Upper lobe of left lung (tissue), 6 donors: ENCODE data around the gene TBC1D16. TPM values are rescaled to one million over a fixed set of nuclear protein-coding genes. Genes with fewer than 3 reads are reported as not detected.
"Not testable (repeated sequence)": the region's sequence is repeated elsewhere in the genome, so short reads cannot be mapped to it uniquely, and the experiment has no call there.

Experiments used
- ATAC-seq, 2 donors: fragments of 200-7000 bp; cut with Tn5 transposase; one replicate each; pipeline ENCODE4 v1.9.1; 2022; ENCODE audit warnings: mild to moderate bottlenecking in 2 of 2, moderate library complexity in 2 of 2; ENCODE audit not compliant: low FRiP score in 2 of 2
- DNase-seq, 2 donors: peaks; one replicate each; pipeline ENCODE4 v3.0.0-alpha.2; 2019 to 2020
- H3K27ac ChIP-seq, 4 donors: fragments of 200-600 bp; sonication (generic); one replicate each; pipeline ENCODE4 v1.5.1; 2016 to 2019
- H3K27me3 ChIP-seq, 4 donors: fragments of 200-600 bp; sonication (generic); one replicate each; pipeline ENCODE4 v1.5.1; 2017 to 2019
- H3K36me3 ChIP-seq, 4 donors: fragments of 200-600 bp; sonication (generic); one replicate each; pipeline ENCODE4 v1.5.1; 2016 to 2019
- H3K4me1 ChIP-seq, 4 donors: fragments of 200-600 bp; sonication (generic); one replicate each; pipeline ENCODE4 v1.5.1; 2018 to 2019
- H3K4me3 ChIP-seq, 4 donors: fragments of 200-600 bp; sonication (generic); one replicate each; pipeline ENCODE4 v1.5.1; 2017 to 2019; ENCODE audit warnings: mild to moderate bottlenecking in 2 of 4, moderate library complexity in 1 of 4
- H3K9me3 ChIP-seq, 4 donors: fragments of 200-600 bp; sonication (generic); one replicate each; pipeline ENCODE4 v1.5.1; 2018 to 2019
- EP300 ChIP-seq, 4 donors: sonication (generic); formaldehyde crosslinking; IDR thresholded peaks; one replicate each; pipeline ENCODE4 v1.5.1; 2017; ENCODE audit warnings: antibody characterized with exemption in 4 of 4, control low read depth in 2 of 4
- POLR2A ChIP-seq, 4 donors: fragments of 450-650 bp; IDR thresholded peaks; one replicate each; pipeline ENCODE4 v1.5.1; 2016 to 2017; ENCODE audit warnings: antibody characterized with exemption in 4 of 4, mild to moderate bottlenecking in 2 of 4
- POLR2AphosphoS5 ChIP-seq, 2 donors: sonication (generic); formaldehyde crosslinking; IDR thresholded peaks; one replicate each; pipeline ENCODE4 v1.5.1; 2017; ENCODE audit warnings: antibody characterized with exemption in 2 of 2
- WGBS, 2 donors: methylation state at CpG; one replicate each; pipeline ENCODE4 v1.1.5; 2017 to 2018; 5-methylcytosine and 5-hydroxymethylcytosine counted together
- total RNA-seq, 6 donors: library from RNA; depleted of rRNA in 4 of 6; stranded (reverse); fragments of >200 nt in 4 of 6; gene quantifications; one replicate each; pipeline versions ENCODE4 v1.1.0 to v1.2.1, GENCODE V29; 2016 to 2021
- TF ChIP-seq, protein P1 (sequence below), 6 experiments: fragments of 450-650 bp in 4 of 6; fragments of 200-600 bp in 2 of 6; sonication (generic) in 2 of 6; IDR thresholded peaks; one replicate each; pipeline ENCODE4 v1.5.1; 2016 to 2019; ENCODE audit warnings: antibody characterized with exemption in 6 of 6
- donor health status: DM: no; HTN: no; CAD: no; lungs with moderate emphysema.
- donor health status: DM: no; HTN: yes; CAD: no; lungs with severe emphysema.

Gene TBC1D16
- total RNA-seq, 6 donors from 2014 or later, result 15.6 to 60.8 (median 24.1) TPM

DNA sequence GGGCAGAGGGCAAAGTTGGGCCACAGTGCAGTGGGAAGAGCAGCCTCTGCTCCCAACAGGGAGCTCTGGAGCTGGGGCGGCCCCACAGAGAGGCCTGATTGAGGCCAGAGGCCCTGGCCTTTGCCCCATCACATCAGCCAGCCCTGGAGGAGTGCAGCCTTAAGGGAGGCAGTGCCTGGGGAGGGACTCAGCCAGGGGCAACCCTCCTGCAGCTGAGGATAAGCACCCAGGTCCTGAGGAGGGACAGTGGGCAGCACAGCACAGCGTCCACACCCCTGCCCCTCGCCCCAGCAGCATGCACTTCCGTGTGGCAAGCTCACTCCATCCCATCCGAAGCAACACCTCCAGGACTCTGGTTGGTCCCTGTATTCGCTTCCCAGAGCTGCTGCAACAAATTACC, 134.5 kb downstream of the TBC1D16 start:
- Histone ChIP-seq H3K9me3 (no peaks in the 10 kb centered on the region), H3K4me1 (no peaks in the 10 kb centered on the region), H3K27me3 (no peaks in the 10 kb centered on the region), H3K36me3 (no peaks in the 10 kb centered on the region), H3K27ac (no peak overlapping the region), H3K4me3 (no peak overlapping the region)
- TF ChIP-seq POLR2A (IDR thresholded peaks at IDR 0.05) (no peak), POLR2AphosphoS5 (IDR thresholded peaks at IDR 0.05) (no peak), EP300 (IDR thresholded peaks at IDR 0.05) (no peak)
- TF ChIP-seq, protein P1, sequence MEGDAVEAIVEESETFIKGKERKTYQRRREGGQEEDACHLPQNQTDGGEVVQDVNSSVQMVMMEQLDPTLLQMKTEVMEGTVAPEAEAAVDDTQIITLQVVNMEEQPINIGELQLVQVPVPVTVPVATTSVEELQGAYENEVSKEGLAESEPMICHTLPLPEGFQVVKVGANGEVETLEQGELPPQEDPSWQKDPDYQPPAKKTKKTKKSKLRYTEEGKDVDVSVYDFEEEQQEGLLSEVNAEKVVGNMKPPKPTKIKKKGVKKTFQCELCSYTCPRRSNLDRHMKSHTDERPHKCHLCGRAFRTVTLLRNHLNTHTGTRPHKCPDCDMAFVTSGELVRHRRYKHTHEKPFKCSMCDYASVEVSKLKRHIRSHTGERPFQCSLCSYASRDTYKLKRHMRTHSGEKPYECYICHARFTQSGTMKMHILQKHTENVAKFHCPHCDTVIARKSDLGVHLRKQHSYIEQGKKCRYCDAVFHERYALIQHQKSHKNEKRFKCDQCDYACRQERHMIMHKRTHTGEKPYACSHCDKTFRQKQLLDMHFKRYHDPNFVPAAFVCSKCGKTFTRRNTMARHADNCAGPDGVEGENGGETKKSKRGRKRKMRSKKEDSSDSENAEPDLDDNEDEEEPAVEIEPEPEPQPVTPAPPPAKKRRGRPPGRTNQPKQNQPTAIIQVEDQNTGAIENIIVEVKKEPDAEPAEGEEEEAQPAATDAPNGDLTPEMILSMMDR (IDR thresholded peaks at IDR 0.05), result no peak
- peak in 1 of 2 donors; percentile 36 for ATAC-seq
- peak in 1 of 2 donors; percentile 51 for DNase-seq
- WGBS, 2 donors, result 91% methylated on average over 3 to 6 of the region's 6 CpGs

DNA sequence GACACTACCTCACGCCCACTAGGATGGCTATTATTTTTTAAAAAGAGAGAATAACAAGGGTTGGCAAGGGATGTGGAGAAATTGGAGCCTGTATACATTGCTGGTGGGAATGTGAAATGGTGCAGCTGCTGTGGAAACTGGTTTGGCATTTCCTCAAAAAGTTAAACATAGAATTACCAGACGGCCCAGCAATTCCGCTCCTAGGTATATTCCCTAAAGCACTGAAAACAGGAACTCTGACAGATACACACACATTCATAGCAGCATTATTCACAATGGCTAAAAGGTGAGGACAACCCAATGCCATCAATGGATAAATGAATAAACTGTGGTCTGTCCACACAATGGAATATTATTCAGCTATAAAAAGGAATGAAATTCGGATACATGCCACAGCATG, 136.1 kb downstream of the TBC1D16 start:
- TF ChIP-seq EP300 (IDR thresholded peaks at IDR 0.05) (no peak), POLR2AphosphoS5 (IDR thresholded peaks at IDR 0.05) (no peak), POLR2A (IDR thresholded peaks at IDR 0.05) (no peak)
- TF ChIP-seq, protein P1 (IDR thresholded peaks at IDR 0.05), result no peak
- 89 to 91% methylated on average over 4 of the region's 4 CpGs for WGBS, 2 donors
- no peaks in the 10 kb centered on the region for H3K27me3 ChIP-seq
- H3K9me3 ChIP-seq, result no peaks in the 10 kb centered on the region
- ATAC-seq (no peak), DNase-seq (no peak)
- H3K36me3 ChIP-seq, result no peaks in the 10 kb centered on the region
- no peaks in the 10 kb centered on the region for H3K4me1 ChIP-seq
- no peak overlapping the region for H3K27ac ChIP-seq
- no peak overlapping the region for H3K4me3 ChIP-seq

DNA sequence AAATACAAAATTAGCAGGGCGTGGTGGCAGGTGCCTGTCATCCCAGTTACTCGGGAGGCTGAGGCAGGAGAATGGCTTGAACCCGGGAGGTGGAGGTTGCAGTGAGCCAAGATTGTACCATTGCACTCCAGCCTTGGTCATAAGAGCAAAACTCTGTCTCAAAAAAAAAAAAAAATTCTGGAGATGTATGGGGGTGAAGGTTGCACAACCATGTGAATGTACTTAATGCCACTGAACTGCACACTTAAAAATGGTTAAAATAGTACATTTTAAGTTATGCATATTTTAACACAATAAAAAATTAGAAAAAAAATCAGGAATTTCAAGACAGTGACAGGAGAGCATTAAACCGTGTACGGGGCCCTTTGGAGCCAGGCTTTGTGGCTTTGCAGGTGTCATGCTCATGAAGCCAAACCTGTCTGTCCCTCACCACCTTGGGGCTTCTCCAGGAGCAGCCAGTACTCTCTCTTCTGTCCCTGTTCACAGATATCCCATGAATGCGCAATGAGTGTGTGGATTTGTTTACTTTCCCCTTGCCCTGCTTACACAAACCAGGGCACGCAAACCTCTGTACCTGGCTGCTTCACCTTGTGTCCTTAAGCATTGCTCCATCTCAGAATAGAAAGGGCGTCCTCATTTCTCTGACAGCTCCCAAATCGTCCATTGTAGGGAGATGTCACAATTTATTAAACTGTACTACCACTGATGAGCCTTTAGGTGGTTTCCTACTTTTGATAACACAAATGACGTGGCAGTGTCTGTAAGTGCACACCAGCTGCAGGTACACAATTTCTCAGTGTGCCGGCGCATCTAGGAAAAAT, 138.2 kb downstream of the TBC1D16 start:
- no peak for ATAC-seq
- Histone ChIP-seq H3K27me3 (no peaks in the 10 kb centered on the region), H3K4me3 (no peak overlapping the region), H3K27ac (no peak overlapping the region), H3K9me3 (no peaks in the 10 kb centered on the region), H3K36me3 (no peaks in the 10 kb centered on the region), H3K4me1 (peaks cover 0 to 4% (median 2%) of the 10 kb centered on the region in 4 donors)
- WGBS, 2 donors, result 62 to 68% methylated on average over 12 of the region's 12 CpGs
- no peak for DNase-seq
- TF ChIP-seq POLR2A (IDR thresholded peaks at IDR 0.05) (no peak), EP300 (IDR thresholded peaks at IDR 0.05) (no peak), POLR2AphosphoS5 (IDR thresholded peaks at IDR 0.05) (no peak)
- TF ChIP-seq, protein P1 (IDR thresholded peaks at IDR 0.05), result no peak

DNA sequence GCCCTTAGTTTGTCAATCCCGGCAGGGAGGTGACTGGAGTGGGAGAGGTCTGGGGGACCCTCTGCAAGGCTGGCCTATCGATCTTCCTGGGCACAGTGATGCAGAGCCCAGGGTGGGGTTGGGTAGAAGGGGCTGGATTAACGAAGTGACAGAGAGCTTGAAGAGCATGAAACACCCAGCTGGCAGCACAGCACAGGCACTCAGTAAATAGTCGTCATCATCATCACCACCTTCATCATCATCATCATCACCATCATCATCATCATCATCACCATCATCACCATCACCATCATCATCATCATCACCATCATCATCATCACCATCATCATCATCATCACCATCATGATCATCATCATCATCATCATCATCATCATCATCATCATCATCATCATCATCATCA, 142.2 kb downstream of the TBC1D16 start:
- ATAC-seq, H3K36me3 ChIP-seq, H3K9me3 ChIP-seq, H3K27ac ChIP-seq, H3K4me3 ChIP-seq, DNase-seq, H3K27me3 ChIP-seq: not testable (repeated sequence)
- H3K4me1 ChIP-seq, result peaks cover 7 to 21% (median 12%) of the 10 kb centered on the region in 4 donors
- 77 to 84% methylated on average over 4 of the region's 4 CpGs for WGBS, 2 donors

DNA sequence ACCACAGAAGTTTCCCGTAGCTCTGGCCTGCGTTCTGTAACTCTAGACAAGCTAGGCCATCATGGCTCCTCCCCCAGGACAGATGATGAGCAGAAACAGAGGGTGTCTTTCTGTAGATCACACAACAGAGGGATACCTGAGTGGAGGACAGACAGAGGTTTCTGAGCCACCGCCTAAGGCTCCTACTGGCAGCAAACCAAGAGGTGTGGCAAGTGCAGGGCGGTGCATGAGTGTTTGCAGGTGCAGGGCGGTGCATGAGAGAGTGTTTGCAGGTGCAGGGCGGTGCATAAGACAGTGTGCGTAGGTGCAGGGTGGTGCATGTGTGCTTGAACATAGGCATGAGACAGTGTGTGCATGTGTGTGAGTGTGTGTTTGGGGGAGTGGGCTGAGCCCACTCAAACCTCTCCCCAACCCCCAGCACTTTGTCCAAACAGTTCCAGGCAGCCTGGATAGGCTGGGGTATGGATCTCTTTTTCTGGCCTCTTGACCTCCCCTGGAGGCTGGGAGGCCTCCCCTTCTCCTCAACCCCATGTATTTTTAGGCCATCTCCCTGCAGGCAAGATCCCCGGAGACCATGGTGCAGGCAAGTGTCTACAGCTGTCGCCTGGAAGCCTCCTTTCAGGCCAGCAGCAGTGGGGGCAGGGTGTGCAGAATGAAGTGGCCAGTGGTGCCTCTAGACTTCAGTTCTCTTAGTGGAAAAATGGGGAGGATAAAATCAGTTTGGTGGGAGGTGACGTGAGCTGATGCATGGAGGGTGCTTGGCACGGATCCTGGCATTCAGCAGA, 143.0 kb downstream of the TBC1D16 start:
- H3K4me1 ChIP-seq, result peaks cover 7 to 21% (median 12%) of the 10 kb centered on the region in 4 donors
- no peak for TF ChIP-seq POLR2A (IDR thresholded peaks at IDR 0.05)
- no peak overlapping the region for H3K4me3 ChIP-seq
- peak; percentile 32 to 63 for ATAC-seq
- DNase-seq, result peak in 1 of 2 donors; percentile 72
- H3K27me3 ChIP-seq, result no peaks in the 10 kb centered on the region
- H3K9me3 ChIP-seq, result no peaks in the 10 kb centered on the region
- H3K36me3 ChIP-seq, result no peaks in the 10 kb centered on the region
- H3K27ac ChIP-seq, result no peak overlapping the region
- 56 to 78% methylated on average over 10 to 11 of the region's 11 CpGs for WGBS, 2 donors
